Measurements from ENCODE around the gene PUM1.

GRCh38 chr1:30964706-30965105 lies 100.8 kb downstream of the PUM1 start:
- TF ChIP-seq, protein P1, sequence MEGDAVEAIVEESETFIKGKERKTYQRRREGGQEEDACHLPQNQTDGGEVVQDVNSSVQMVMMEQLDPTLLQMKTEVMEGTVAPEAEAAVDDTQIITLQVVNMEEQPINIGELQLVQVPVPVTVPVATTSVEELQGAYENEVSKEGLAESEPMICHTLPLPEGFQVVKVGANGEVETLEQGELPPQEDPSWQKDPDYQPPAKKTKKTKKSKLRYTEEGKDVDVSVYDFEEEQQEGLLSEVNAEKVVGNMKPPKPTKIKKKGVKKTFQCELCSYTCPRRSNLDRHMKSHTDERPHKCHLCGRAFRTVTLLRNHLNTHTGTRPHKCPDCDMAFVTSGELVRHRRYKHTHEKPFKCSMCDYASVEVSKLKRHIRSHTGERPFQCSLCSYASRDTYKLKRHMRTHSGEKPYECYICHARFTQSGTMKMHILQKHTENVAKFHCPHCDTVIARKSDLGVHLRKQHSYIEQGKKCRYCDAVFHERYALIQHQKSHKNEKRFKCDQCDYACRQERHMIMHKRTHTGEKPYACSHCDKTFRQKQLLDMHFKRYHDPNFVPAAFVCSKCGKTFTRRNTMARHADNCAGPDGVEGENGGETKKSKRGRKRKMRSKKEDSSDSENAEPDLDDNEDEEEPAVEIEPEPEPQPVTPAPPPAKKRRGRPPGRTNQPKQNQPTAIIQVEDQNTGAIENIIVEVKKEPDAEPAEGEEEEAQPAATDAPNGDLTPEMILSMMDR (IDR thresholded peaks at IDR 0.05): no peak
- no peak for TF ChIP-seq POLR2A (IDR thresholded peaks at IDR 0.05)

Data from lower leg skin (tissue), 3 donors.